EH (cell line): Measurements from ENCODE around the gene OCLN.
"Not testable (repeated sequence)": the region's sequence is repeated elsewhere in the genome, so short reads cannot be mapped to it uniquely, and the experiment has no call there.

ENCODE experiments used
- DNase-seq: peaks from one replicate; pipeline ENCODE4 v3.0.0-alpha.2; 2015; ENCODE audit warnings: low read depth

The OCLN gene

GRCh38 chr5:69491027-69491426, 1.6 kb upstream of the OCLN start:
- no peak for DNase-seq

DNA sequence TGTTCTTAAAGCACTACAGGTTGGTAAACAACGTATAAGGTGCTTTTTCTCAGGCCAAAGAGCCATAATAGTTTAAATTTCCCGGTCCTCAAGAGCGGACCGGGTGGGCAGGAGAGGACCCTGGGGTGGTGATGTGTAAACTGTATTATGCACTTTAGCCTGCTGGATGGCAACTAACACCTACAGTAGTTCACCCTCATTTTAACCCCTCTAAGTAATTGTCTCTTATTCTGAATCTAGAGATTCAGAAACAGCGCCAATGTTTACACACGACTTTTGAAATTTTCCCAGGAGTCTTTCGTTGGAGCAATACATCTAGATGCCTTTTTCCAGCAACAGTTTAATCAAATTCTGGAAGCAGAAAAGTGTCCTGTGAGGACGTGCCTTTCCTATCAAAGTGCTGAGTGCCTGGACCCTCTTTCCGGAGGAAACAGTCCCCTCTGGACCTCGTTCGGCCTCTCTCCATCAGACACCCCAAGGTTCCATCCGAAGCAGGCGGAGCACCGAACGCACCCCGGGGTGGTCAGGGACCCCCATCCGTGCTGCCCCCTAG, 676 bp upstream of the OCLN start:
- DNase-seq: no peak

GRCh38 chr5:69492923-69493395, 369 bp downstream of the OCLN start:
- DNase-seq: peak; percentile 36

DNA sequence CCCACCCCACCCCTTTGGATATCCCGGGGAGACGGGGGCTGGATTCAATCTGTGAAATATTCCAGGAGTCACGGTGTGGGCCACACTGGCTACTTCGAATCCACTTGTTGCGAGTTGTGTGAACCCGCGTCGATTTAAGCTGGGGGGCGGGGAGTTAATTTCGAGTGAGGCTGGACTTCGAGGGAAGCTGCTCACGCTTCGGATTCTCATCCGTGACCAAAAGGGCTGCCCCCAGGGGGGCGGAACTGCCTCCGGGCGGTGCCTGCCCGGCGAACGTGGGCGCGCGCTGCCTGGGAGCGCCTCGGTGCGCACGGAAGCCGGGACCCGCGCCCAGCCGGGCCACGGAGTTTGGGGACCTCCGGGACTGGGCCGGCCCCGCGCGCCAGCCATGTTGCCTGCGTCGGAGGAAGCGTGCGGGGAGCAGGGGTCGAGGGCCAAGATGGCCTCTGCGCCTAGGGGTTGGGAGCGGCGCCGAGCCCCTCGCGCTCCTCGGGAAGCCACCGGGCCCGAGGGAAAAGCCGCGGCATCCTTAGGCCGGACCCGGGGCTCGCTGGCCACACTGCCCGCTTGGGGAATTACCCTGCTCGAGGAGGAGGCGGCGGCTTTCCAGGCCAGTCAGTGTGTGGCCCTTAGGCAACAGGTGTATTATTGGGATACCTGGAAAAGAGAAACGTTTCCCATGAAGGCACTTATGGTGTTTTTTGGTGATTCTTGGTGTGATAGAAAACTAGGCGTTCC, 975 bp downstream of the OCLN start:
- peak; percentile 39 for DNase-seq

DNA sequence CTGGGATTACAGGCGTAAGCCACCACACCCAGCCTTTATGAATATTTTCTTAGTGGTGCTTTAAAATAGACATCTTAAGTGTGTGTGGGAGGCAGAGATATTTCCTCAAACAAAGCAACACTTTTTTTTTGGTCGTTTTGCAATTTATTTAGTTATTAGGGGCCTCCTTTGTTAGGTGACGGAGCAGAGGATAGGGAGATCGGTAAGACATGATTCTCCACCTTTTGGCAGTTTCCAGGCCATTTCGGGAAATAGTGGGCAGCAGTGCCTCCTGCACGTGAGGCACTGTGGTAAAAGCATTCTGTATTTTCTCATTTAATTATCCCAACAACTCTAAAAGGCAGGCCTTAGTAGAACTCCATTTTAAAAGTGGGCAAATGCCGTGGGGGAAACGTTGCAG, 1.9 kb downstream of the OCLN start:
- no peak for DNase-seq

DNA sequence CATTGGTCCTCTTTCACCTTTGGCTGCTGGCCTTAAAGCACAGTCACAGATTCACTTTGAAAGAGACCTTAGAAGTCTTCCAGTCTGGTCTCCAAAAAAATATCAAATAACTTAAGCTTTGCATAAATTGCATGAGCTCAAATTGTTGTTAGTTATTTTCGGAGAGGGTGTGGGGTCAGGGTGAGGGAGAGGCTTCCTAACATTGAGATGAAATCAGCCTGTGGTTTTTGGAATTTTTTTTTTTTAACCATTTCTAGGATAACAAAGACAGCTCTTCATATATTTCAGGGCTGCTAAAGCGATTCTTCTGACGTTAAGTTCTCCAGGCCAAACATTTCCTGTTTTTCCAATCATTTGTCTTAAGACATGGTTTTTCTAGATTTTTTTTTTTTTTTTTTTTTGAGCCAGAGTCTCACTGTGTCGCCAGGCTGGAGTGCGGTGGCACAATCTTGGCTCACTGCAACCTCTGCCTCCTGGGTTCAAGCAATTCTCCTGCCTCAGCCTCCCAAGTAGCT, 4.5 kb downstream of the OCLN start:
- peak; percentile 22 for DNase-seq

DNA sequence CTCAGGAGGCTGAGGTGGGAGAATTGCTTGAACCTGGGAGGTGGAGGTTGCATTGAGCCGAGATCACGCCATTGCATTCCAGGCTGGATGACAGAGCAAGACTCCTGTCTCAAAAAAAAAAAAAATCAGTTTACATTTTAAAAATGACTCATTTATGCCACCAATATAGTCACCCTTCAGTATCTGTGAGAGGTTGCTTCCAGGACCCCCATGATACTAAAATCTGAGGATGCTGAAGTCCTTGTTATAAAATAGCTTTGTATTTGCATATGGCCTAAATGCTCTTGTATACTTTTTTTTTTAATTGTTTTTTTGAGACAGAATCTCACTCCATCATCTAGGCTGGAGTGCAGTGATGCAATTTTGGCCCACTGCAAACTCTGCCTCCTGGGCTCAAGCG, 5.8 kb downstream of the OCLN start:
- DNase-seq: peak; percentile 38

GRCh38 chr5:69502367-69502766, 9.8 kb downstream of the OCLN start:
- DNase-seq: no peak

DNA sequence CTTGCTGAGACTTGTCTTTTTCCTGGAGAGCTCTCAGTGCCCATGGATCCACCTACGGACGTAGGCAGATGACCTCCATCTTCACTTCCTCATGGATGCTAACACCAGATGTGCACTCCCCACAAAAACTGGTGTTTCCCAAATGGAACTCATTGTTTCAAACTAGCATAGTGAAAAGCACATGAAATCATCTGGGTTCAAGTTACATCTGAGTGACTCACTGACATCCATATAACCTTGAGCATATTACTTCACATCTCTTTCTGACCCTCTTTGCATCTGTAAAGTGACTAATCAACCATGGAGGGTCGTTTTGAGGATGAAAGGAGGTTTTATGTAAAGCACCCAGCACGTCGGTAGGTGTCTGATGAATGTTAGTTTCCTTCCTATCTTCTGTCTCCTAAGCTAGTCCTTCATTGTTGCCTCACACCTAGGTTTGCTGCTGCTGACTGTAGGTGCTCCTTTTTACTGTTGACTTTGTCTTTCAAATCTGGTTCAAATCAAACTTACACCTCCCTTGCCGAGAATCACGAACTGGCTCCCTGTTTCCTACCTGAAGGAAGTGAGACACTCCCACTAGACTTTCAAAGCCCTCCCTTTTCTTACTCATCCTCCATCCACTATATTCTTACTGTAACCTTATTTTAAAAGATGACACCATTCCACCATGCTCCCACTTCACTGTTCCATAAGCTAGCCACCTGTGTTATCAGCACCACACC, 10.3 kb downstream of the OCLN start:
- DNase-seq: peak; percentile 70

DNA sequence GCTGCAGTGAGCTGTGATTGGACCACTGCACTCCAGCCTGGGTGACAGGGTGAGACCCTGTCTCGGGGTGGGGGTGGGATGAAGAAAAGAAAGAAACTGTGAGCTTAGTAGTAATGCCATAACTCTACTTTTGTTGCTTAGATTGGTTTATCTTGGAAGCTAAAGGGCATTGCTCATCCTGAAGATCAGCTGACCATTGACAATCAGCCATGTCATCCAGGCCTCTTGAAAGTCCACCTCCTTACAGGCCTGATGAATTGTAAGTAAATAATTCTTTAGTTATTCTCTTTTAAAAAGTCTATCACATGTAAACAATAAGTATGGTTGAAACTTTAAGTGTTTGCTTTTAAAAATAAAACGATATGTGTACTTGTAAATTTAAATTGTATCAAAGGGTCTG, 11.4 kb downstream of the OCLN start:
- no peak for DNase-seq

DNA sequence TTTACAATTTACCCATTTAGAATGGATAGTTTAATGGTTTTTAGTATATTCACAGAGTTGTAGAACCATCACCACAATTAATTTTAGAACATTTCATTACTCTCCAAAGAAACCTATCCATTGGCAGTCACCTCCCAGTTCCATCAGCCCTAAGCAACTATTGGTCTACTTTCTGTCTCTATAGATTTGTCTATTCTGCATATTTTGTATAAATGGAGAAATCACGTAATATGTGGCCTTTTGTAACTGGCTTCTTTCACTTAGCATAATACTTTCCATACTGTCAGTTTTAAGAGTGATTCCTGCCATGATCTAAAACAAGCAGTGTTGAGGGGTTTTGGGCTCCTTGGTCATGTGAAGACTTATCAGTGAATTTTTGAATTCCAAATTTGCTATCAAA, 12.7 kb downstream of the OCLN start:
- no peak for DNase-seq

- no peak for DNase-seq
Measured at GRCh38 chr5:69509212-69509611, 16.6 kb downstream of the OCLN start.

DNA sequence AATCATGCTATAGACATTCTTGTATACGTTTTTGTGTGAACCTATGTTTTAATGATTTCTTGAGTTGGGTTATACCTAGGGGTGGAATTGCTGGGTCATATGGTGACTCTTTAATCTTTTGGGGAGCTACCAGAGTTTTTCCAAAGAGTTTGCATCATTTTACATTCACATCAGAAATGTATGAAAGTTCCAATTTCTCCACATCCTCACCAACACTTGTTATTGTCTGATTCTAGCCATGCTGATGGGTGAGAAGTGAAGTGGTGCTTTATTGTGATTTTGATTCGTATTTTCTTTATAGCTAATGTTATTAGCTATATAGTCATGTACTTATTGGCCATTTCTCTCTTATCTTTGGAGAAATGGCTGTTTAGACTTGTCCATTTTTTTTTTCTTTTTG, 18.1 kb downstream of the OCLN start:
- DNase-seq: no peak

DNA sequence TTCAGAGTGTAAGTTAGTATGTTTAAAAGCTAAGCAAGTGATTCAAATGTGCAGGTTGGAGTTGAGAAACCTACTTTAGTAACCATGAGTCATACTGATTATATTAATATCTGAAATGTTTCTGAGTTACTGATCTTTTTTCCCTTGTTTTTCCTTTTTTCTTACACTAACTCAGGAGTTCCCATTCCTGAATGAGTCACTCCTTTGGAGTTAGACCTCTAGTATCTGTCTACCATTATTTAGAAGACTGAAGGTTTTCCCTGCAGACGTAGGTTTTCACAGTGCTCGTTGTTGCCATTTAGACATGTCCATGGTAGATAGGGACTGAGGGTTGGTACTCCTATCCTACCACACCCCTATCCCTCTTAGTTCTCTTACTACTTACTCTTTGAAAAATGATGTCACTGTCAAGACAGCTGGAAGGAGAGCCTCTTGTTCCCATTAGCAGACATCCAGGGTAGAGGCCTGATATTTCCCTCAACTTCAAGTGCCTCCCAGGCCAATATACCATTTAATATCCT, 20.2 kb downstream of the OCLN start:
- peak; percentile 70 for DNase-seq

GRCh38 chr5:69515570-69515969, 23.0 kb downstream of the OCLN start:
- DNase-seq: not testable (repeated sequence)

DNA sequence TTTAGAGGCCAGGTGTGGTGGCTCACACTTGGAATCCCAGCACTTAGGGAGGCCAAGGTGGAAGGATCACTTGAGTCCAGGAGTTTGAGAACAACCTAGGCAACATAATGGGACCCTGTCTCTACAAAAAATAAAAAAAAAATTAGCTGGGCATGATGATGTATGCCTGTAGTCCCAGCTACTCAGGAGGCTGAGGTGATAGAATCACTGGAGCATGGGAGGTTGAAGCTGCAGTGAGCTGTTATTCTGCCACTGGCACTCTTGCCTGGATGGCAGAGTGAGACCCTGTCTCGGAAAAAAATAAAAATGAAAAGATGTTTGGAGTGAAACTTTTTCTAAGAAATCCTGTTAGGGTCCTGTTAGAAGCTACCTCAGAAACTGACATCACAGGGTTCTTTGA, 24.2 kb downstream of the OCLN start:
- DNase-seq: no peak

- peak; percentile 43 for DNase-seq
Measured at GRCh38 chr5:69517763-69518212, 25.2 kb downstream of the OCLN start.

GRCh38 chr5:69519285-69519684, 26.7 kb downstream of the OCLN start:
- no peak for DNase-seq

DNA sequence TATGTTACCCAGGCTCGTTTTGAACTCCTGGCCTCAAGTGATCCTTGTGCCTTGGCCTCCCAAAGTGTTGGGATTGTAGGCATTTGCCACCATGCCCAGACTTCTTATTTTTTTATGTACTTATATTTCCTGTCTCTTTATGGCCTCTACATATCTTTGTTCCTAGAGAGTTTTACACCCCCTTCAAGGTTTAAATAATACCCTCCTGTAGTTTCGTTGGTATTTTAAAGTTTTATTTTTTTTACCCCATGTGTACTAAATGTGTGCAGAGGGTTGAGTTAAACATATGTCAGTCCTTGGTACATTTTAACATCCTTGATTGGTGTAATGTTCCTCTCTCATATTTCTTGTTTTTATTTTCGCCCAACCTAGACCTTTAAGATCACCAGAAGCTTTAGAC, 29.4 kb downstream of the OCLN start:
- no peak for DNase-seq

- DNase-seq: peak; percentile 9
Measured at GRCh38 chr5:69525490-69525889, 32.9 kb downstream of the OCLN start.

GRCh38 chr5:69526660-69527059, 34.1 kb downstream of the OCLN start:
- no peak for DNase-seq

DNA sequence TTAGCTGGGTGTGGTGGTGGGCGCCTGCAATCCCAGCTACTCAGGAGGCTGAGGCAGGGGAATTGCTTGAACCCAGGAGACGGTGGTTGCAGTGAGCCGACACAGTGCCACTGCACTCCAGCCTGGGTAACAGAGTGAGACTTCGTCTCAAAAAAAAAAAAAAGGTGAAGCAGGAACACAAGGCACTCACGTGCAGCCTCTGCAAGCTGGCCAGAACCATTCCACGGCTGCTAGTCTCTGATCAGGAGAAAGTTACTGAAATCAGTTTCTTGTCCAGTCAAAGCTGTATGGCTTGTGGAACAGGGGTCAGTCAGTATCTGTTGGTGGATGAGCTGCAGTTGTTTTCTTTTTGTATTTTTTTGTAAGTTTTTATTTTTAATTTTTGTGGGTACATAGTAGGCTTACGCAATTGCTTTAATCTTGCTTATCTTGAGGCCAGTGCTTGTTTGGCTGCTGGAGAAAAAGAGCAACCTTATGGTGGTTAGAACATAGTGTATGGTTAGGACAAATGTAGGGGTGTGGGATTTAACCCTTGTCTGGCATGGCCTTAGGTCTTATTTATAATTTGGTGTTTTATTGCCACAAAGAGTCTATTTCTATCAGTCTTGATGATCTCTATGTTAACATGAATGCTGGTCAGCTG, 34.7 kb downstream of the OCLN start:
- no peak for DNase-seq
